Osteoblast (primary cell): ENCODE data around the gene CCIN. TPM values are rescaled to one million over a fixed set of nuclear protein-coding genes. Genes with fewer than 3 reads are reported as not detected.
"Not testable (repeated sequence)": the region's sequence is repeated elsewhere in the genome, so short reads cannot be mapped to it uniquely, and the experiment has no call there.

Experiments
- DNase-seq: peaks from one replicate; pipeline ENCODE4 v3.0.0; 2011; ENCODE audit warnings: low spot score, mixed read lengths; ENCODE audit not compliant: insufficient read length; ENCODE audit errors: missing footprints
- H2AFZ ChIP-seq: 2 replicates; pipeline ENCODE4 v1.6.0; 2011; ENCODE audit warnings: mild to moderate bottlenecking, low read length
- H3K27ac ChIP-seq: 2 replicates; pipeline ENCODE4 v1.5.1; 2011; ENCODE audit warnings: mild to moderate bottlenecking, low read depth, low read length, moderate library complexity
- H3K27me3 ChIP-seq: 2 replicates; pipeline ENCODE4 v1.6.0; 2012; ENCODE audit warnings: mild to moderate bottlenecking, control low read depth, inconsistent platforms, low read length, moderate library complexity; ENCODE audit not compliant: insufficient read depth
- H3K36me3 ChIP-seq: 2 replicates; pipeline ENCODE4 v1.5.1; 2011; ENCODE audit warnings: mild to moderate bottlenecking, low read length, control low read depth, moderate library complexity; ENCODE audit not compliant: insufficient read depth
- H3K4me1 ChIP-seq: 2 replicates; pipeline ENCODE4 v1.5.1; 2011; ENCODE audit warnings: mild to moderate bottlenecking, low read length, control low read depth, moderate library complexity; ENCODE audit not compliant: insufficient read depth
- H3K4me2 ChIP-seq: 2 replicates; pipeline ENCODE4 v1.6.0; 2011; ENCODE audit warnings: mild to moderate bottlenecking, low read length; ENCODE audit not compliant: insufficient read depth
- H3K4me3 ChIP-seq: fragments of 200-600 bp; sonication (generic); 3 replicates; pipeline ENCODE4 v1.5.1; 2012; ENCODE audit warnings: mild to moderate bottlenecking, low read length, inconsistent platforms; ENCODE audit not compliant: insufficient read depth
- H3K79me2 ChIP-seq: 2 replicates; pipeline ENCODE4 v1.6.0; 2012; ENCODE audit warnings: mild to moderate bottlenecking, low read length, control low read depth, inconsistent platforms; ENCODE audit not compliant: insufficient read depth
- H3K9me3 ChIP-seq: 2 replicates; pipeline ENCODE4 v1.5.1; 2011; ENCODE audit warnings: low read depth, low read length, control low read depth
- H4K20me1 ChIP-seq: 2 replicates; pipeline ENCODE4 v1.6.0; 2012; ENCODE audit warnings: mild to moderate bottlenecking, low read length, control low read depth; ENCODE audit not compliant: insufficient read depth
- CTCF ChIP-seq: IDR thresholded peaks from 2 replicates; pipeline ENCODE4 v1.5.1; 2011; ENCODE audit warnings: mild to moderate bottlenecking, low read depth, low read length, moderate library complexity; ENCODE audit errors: extremely low read depth
- total RNA-seq: library from RNA; depleted of rRNA; stranded (reverse); fragments of >200 nt; gene quantifications from 2 replicates; pipeline ENCODE4 v1.2.3, GENCODE V29; 2012

The CCIN gene
- total RNA-seq, 1 donor, result 2.2 TPM

- Histone ChIP-seq H3K9me3 (no peaks in the 10 kb centered on the region), H3K36me3 (peaks cover 9% of the 10 kb centered on the region), H3K79me2 (no peaks in the 10 kb centered on the region), H3K27me3 (no peaks in the 10 kb centered on the region), H3K4me1 (no peaks in the 10 kb centered on the region), H2AFZ (no peak overlapping the region), H3K4me2 (no peak overlapping the region), H3K27ac (no peak overlapping the region), H3K4me3 (no peak overlapping the region), H4K20me1 (no peaks in the 10 kb centered on the region)
- TF ChIP-seq CTCF, result no peak
- DNase-seq, result no peak
Observed at GRCh38 chr9:36128349-36128748, 40.8 kb upstream of the CCIN start.

- DNase-seq, result no peak
- H3K27ac ChIP-seq, result no peak overlapping the region
- H2AFZ ChIP-seq, result no peak overlapping the region
- peaks cover 4% of the 10 kb centered on the region for H3K36me3 ChIP-seq
- no peak overlapping the region for H3K4me3 ChIP-seq
- H3K4me2 ChIP-seq, result no peak overlapping the region
- TF ChIP-seq CTCF, result no peak
- H3K79me2 ChIP-seq, result no peaks in the 10 kb centered on the region
- no peaks in the 10 kb centered on the region for H3K9me3 ChIP-seq
- H3K27me3 ChIP-seq, result no peaks in the 10 kb centered on the region
- no peaks in the 10 kb centered on the region for H4K20me1 ChIP-seq
- no peaks in the 10 kb centered on the region for H3K4me1 ChIP-seq
Observed at GRCh38 chr9:36129139-36129538, 40.0 kb upstream of the CCIN start.

- H4K20me1 ChIP-seq, H3K27me3 ChIP-seq, DNase-seq, H3K4me3 ChIP-seq, H2AFZ ChIP-seq, H3K27ac ChIP-seq, H3K9me3 ChIP-seq, H3K36me3 ChIP-seq, H3K79me2 ChIP-seq: not testable (repeated sequence)
- peak overlapping the region; percentile 3 for H3K4me2 ChIP-seq
- H3K4me1 ChIP-seq, result peaks cover 10% of the 10 kb centered on the region
Observed at GRCh38 chr9:36131666-36132065, 37.5 kb upstream of the CCIN start.

GRCh38 chr9:36132086-36132485 lies 37.1 kb upstream of the CCIN start:
- Histone ChIP-seq H3K9me3 (no peaks in the 10 kb centered on the region), H3K79me2 (peaks cover 2% of the 10 kb centered on the region), H3K36me3 (no peaks in the 10 kb centered on the region), H3K4me2 (peak overlapping the region; percentile 3), H2AFZ (no peak overlapping the region), H3K4me3 (no peak overlapping the region), H3K27ac (no peak overlapping the region), H3K4me1 (peaks cover 10% of the 10 kb centered on the region), H3K27me3 (no peaks in the 10 kb centered on the region), H4K20me1 (no peaks in the 10 kb centered on the region)
- TF ChIP-seq CTCF, result no peak
- peak; percentile 90 for DNase-seq
